ENCODE measurements around the gene CTAGE4. TPM values are rescaled to one million over a fixed set of nuclear protein-coding genes. Genes with fewer than 3 reads are reported as not detected.
"Not testable (repeated sequence)": the region's sequence is repeated elsewhere in the genome, so short reads cannot be mapped to it uniquely, and the experiment has no call there.

Gene CTAGE4
- total RNA-seq, 1 experiment from 2014 or later, result 0.84 TPM

DNA sequence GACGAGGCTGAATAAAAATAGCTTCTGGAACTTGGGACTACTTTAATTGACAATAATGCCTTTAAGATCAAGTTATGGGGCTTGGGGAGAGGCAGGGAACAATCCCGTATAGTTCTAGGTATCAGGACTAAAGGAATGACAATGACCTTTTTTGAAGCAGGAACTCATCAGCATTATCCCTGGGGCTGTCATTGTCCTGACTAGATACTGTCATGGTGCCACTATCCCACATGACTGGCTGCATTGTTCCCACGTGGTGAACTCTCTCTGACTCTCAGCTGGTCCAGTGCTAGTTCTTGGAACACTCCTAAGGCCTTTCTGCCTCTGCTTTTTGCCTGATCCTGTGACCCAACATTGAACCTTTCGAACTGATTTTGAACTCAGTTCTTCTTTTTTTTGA lies 15.7 kb downstream of the CTAGE4 start:
- in situ Hi-C loops (cut with HindIII; ENCODE audit: low pct_unique_long_range_greater_than_20kb, low sequenced_read_pairs), result not testable (repeated sequence)

DNA sequence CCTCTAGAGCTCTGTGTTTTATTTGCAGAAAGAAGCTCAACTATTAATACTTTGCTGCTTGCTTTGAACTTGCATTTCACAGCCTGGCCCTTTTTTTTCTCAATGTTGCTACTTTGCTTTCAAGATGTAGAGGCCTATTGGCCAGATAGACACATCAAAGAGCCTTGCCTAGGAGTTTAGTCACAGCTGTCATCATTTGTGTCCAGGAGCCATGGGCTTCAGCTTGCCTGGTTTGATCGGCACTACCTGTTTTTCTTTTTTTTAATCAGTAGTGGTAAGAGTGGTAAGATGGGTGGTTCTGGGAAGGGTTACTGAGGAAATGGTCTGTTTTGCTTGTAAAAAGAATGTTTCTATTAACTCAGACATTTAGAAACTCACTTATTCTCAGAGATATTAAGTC lies 18.7 kb downstream of the CTAGE4 start:
- DNase-seq (ENCODE audit: low read depth); in situ Hi-C loops (cut with HindIII; ENCODE audit: low pct_unique_long_range_greater_than_20kb, low sequenced_read_pairs): not testable (repeated sequence)

More for the DNA sequence above, 15.7 kb downstream of the CTAGE4 start:
- DNase-seq (ENCODE audit: low read depth), result not testable (repeated sequence)

DNA sequence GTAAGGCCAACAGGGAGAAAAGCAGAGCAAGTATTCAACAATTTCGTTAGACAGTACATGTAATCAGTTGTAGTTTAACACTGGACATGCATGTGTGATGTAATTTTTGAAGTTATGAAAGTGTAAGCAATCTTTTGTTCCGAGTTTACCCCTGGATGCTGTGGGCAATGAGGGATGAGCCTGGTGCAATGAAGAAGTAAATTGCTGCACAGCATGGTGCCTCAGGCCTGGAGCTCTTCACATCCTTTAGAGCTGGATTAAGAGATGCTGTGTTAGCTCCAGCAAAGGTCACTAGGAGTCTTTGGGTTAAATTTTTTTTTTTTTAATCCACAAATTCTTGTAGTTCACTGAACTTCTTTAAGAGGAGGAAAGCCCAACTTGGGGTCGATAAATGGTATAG lies 19.8 kb downstream of the CTAGE4 start:
- in situ Hi-C loops (cut with HindIII; ENCODE audit: low pct_unique_long_range_greater_than_20kb, low sequenced_read_pairs); DNase-seq (ENCODE audit: low read depth): not testable (repeated sequence)

DNA sequence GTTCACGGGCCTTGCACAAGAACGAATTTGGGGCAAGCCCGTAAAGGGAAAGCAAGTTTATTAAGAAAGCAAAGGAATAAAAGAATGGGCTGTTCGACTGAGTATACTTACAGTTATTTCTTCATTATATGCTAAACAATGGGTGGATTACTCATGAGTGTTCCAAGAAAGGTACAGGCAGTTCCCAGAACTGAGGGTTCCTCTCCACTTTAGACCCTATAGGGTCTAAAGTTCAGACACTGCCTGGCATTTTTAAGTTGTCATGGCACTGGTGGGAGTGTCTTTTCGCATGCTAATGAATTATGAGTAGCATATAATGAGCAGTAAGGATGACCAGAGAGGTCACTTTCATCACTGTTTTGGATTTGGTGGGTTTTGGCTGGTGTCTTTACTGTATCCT lies 22.0 kb downstream of the CTAGE4 start:
- in situ Hi-C loops (cut with HindIII; ENCODE audit: low pct_unique_long_range_greater_than_20kb, low sequenced_read_pairs); DNase-seq (ENCODE audit: low read depth): not testable (repeated sequence)

DNA sequence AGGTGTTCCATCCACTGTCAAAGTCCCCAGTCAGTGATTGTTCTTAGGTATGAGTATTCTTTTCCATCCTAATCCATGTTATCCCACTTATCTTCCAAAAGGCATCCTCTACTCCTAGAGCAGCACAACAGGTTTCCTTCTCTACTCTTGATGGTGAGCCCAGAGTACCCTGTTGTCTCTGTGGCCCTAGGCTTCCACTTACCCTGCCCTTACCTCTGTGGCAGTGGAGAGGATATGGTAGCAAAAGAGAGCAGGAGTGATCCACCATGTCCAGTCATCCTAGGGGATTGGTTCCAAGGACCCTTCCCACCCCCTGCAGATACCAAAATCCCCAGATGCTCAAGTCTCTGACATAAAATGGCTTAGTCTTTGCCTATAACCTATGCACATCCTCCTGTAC lies 33.9 kb downstream of the CTAGE4 start:
- DNase-seq (ENCODE audit: low read depth); in situ Hi-C loops (cut with HindIII; ENCODE audit: low pct_unique_long_range_greater_than_20kb, low sequenced_read_pairs): not testable (repeated sequence)

DNA sequence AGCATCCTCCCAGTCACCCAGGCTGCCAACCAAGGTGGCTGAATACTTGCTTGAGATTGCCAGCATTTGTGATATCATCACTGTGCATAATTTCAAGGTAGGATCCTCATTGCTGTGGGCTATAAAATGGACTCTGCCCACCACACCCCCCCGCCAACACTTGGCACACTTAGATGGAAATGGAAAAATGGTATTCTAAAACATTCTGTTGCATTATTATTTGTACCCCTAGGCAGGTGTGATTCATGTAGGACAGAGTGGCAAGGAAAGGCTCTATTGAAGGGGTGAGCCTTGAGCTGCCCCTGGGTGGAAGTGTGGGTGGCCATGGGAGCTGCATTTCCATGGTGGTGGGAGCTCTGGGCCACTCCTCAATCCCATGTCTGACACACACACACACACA lies 35.3 kb downstream of the CTAGE4 start:
- DNase-seq (ENCODE audit: low read depth); in situ Hi-C loops (cut with HindIII; ENCODE audit: low pct_unique_long_range_greater_than_20kb, low sequenced_read_pairs): not testable (repeated sequence)

DNA sequence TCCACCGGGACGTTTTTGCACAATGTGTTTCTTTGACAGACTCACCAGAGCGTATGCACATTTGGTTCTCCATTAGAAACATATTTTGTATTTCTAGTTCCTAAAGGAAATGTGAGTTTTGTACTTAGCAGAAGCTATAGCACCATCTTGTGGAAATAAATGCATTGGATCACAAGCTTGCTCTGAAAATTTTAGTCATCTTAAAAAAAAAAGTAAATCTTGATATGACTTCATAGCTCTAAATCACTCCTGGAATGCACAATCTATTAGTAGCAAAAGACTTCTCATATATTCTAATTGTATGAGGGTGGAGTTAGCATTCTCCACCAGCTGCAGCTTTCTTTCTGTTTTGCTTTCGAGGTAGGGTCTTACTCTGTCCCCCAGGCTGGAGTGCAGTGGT lies 35.9 kb downstream of the CTAGE4 start:
- in situ Hi-C loops (cut with HindIII; ENCODE audit: low pct_unique_long_range_greater_than_20kb, low sequenced_read_pairs); DNase-seq (ENCODE audit: low read depth): not testable (repeated sequence)

DNA sequence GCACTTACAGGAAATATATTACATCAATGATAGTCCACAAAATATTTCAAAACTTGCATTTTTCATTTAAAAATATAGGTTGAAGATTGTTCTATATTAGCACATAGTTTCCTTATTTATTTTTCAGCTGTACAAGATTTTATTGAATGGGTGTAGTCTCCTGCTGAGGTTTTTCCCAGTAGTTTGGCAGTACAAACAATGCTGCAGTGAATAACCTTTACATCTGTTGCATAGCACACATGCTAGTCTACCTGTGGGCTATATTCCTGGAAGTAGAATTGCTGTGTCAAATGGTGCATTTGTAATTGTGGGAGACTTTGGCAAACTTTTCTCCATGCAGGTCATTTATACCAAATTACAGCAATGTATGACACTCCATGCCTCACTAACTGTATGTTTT lies 37.3 kb downstream of the CTAGE4 start:
- DNase-seq (ENCODE audit: low read depth); in situ Hi-C loops (cut with HindIII; ENCODE audit: low pct_unique_long_range_greater_than_20kb, low sequenced_read_pairs): not testable (repeated sequence)

DNA sequence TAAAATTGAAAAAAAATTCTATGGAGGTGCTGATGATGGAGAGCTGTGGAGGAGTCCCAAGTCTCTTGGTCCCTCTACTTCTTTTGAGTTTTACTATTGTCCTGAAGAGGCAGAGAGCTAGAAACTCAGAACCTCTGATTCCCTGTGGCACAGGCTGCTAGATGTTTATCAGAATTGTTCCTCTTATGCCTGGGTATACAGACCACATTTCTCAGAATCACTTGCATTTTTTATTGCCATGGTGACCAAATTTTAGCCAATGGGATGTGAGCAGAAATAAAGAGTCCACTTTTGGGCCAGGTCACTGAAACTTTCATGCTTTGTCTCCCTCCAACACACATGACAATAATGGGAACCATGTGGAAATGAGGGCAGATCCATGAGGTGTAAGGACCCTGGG lies 40.4 kb downstream of the CTAGE4 start:
- in situ Hi-C loops (cut with HindIII; ENCODE audit: low pct_unique_long_range_greater_than_20kb, low sequenced_read_pairs); DNase-seq (ENCODE audit: low read depth): not testable (repeated sequence)

DNA sequence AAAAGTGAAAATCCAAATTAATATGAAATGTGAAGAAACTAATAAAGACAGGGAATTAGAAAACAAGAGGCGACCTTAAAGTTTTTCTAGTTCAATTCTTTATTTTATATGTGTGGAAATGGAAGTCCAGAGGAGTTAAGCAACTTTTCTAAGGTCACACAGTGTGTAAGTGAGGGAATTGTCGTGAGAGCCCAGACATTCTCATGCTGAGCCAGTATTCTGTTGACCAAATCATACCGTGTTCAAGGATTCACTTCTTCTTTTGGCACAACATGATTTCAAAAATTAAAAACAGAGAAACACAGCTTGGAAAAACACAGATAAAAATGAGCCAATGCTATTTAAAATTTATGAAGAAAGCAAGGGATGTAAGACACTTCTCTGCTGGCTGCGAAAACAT lies 43.6 kb downstream of the CTAGE4 start:
- DNase-seq (ENCODE audit: low read depth); in situ Hi-C loops (cut with HindIII; ENCODE audit: low pct_unique_long_range_greater_than_20kb, low sequenced_read_pairs): not testable (repeated sequence)

DNA sequence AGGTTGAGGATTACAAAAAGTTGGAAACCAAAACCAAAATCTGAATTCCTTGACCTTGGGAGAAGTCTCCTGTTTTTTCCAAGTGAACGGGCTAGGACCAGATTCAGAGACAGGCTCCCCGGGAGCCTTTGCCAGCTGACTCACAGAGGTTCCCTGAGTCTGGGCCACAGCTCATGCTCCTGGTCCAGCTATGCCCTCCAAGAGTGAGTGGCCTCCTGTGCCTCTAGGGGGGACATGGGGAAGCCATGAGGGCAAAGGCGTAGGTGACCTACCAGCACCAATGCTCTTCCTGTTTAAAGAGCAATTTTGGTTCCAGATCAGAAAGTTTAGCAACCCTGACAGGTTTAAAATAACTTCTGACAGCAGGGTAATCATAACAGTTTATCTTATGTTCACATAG lies 45.5 kb downstream of the CTAGE4 start:
- DNase-seq (ENCODE audit: low read depth); in situ Hi-C loops (cut with HindIII; ENCODE audit: low pct_unique_long_range_greater_than_20kb, low sequenced_read_pairs): not testable (repeated sequence)

DNA sequence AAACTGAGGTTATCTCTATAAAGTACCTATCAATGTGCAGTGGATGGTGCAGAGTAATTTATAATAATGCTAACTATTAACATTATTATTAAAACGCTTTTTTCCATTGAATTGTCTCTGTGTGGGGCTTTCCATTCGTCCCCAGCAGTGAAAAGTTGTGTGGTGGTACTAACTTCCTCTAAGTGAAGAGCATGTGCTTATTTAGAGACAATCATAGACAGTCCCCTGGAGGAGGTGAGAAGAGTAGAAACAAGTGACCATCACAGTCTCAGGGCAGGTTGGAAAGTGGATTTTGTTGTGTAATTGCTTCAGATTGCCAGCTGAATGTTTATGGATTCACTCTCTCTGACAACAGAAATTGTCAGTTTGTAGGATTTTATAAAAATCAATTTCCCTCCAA lies 47.8 kb downstream of the CTAGE4 start:
- DNase-seq (ENCODE audit: low read depth); in situ Hi-C loops (cut with HindIII; ENCODE audit: low pct_unique_long_range_greater_than_20kb, low sequenced_read_pairs): not testable (repeated sequence)

DNA sequence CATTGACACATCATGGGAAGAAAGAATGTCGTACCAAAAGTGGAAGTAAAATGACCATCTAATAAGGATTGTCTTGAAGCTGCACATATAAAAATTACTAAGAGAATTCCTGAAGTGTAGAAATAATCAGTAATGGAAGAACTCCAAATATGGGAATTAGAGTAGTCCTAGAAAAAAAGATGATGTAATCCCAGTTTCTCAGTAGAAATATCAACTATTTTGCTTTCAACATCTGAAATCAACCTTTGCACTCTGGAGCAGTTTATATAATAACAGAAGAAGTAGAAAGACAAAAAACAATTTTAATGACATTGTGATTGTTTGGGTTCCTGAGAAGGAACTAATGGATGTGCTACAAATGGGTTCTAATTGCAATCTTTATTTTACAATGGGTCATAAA lies 49.8 kb downstream of the CTAGE4 start:
- DNase-seq (ENCODE audit: low read depth); in situ Hi-C loops (cut with HindIII; ENCODE audit: low pct_unique_long_range_greater_than_20kb, low sequenced_read_pairs): not testable (repeated sequence)

Other genes with a start within 250 kb of the CTAGE4 start
- not detected in 2 replicates for gene OR2F2, start 248.2 kb upstream of the CTAGE4 start, total RNA-seq (2014; rRNA removed; shearing (Covaris generic); ENCODE audit: low replicate concordance)
- gene OR2F1, start 228.6 kb upstream of the CTAGE4 start, total RNA-seq (2014; rRNA removed; shearing (Covaris generic); ENCODE audit: low replicate concordance), result not detected in 2 replicates
- gene OR6B1, start 183.1 kb upstream of the CTAGE4 start, total RNA-seq (2014; rRNA removed; shearing (Covaris generic); ENCODE audit: low replicate concordance), result not detected in 2 replicates
- not detected in 2 replicates for gene OR2A5, start 134.5 kb upstream of the CTAGE4 start, total RNA-seq (2014; rRNA removed; shearing (Covaris generic); ENCODE audit: low replicate concordance)
- not detected in 2 replicates for gene OR2A25, start 113.7 kb upstream of the CTAGE4 start, total RNA-seq (2014; rRNA removed; shearing (Covaris generic); ENCODE audit: low replicate concordance)
- not detected in 2 replicates for gene OR2A12, start 97.2 kb upstream of the CTAGE4 start, total RNA-seq (2014; rRNA removed; shearing (Covaris generic); ENCODE audit: low replicate concordance)
- gene OR2A2, start 73.9 kb upstream of the CTAGE4 start, total RNA-seq (2014; rRNA removed; shearing (Covaris generic); ENCODE audit: low replicate concordance), result not detected in 2 replicates
- not detected in 2 replicates for gene OR2A14, start 60.3 kb upstream of the CTAGE4 start, total RNA-seq (2014; rRNA removed; shearing (Covaris generic); ENCODE audit: low replicate concordance)
- 3.1 and 4.8 TPM in 2 replicates for gene ARHGEF35, start 12.4 kb downstream of the CTAGE4 start, total RNA-seq (2014; rRNA removed; shearing (Covaris generic); ENCODE audit: low replicate concordance)
- gene OR2A42, start 56.1 kb downstream of the CTAGE4 start, total RNA-seq (2014; rRNA removed; shearing (Covaris generic); ENCODE audit: low replicate concordance), result not detected in 2 replicates
- 0.47 TPM in 1 of 2 replicates, not detected in the other for gene OR2A7, start 81.3 kb downstream of the CTAGE4 start, total RNA-seq (2014; rRNA removed; shearing (Covaris generic); ENCODE audit: low replicate concordance)
- 1.3 TPM in 1 of 2 replicates, not detected in the other for gene CTAGE8, start 85.8 kb downstream of the CTAGE4 start, total RNA-seq (2014; rRNA removed; shearing (Covaris generic); ENCODE audit: low replicate concordance)
- gene OR2A1, start 129.0 kb downstream of the CTAGE4 start, total RNA-seq (2014; rRNA removed; shearing (Covaris generic); ENCODE audit: low replicate concordance), result not detected in 2 replicates
- gene ARHGEF5, start 171.9 kb downstream of the CTAGE4 start, total RNA-seq (2014; rRNA removed; shearing (Covaris generic); ENCODE audit: low replicate concordance), result 8.7 and 10.6 TPM in 2 replicates
- not detected in 2 replicates for gene NOBOX, start 220.2 kb downstream of the CTAGE4 start, total RNA-seq (2014; rRNA removed; shearing (Covaris generic); ENCODE audit: low replicate concordance)

Measured in Caki2 (cell line).